Measurements from ENCODE around the gene NUDCD2.
"Not testable (repeated sequence)": the region's sequence is repeated elsewhere in the genome, so short reads cannot be mapped to it uniquely, and the experiment has no call there.

Gene NUDCD2

GRCh38 chr5:163460562-163461171 lies 765 bp upstream of the NUDCD2 start, which contains the start of gene HMMR:
Gene HMMR, plus strand, starts transcription at chr5:163460632. Its CDS starts 61 bp downstream, at chr5:163460693.
- no peaks in the 10 kb centered on the region for H3K9me3 ChIP-seq
- peak within 1 kb of the TSS; percentile 81 for H3K27ac ChIP-seq
- H3K4me1 ChIP-seq (ENCODE audit: control insufficient read depth in 1 of 2, insufficient read depth in 1 of 2, low read depth in 1 of 2, low read length in 1 of 2): peaks cover 29% of the 10 kb centered on the region in 2 experiments
- no peaks in the 10 kb centered on the region for H3K36me3 ChIP-seq
- H3K27me3 ChIP-seq: no peaks in the 10 kb centered on the region
- no peak for TF ChIP-seq CTCF (IDR thresholded peaks at IDR 0.05)
- peak within 1 kb of the TSS; percentile 85 to 91 for H3K4me3 ChIP-seq (ENCODE audit: low read depth in 1 of 2, low read length in 1 of 2)

GRCh38 chr5:163459462-163459818 lies 462 bp downstream of the NUDCD2 start:
- no peaks in the 10 kb centered on the region for H3K27me3 ChIP-seq
- no peaks in the 10 kb centered on the region for H3K9me3 ChIP-seq
- no peaks in the 10 kb centered on the region for H3K36me3 ChIP-seq
- H3K4me3 ChIP-seq (ENCODE audit: low read depth in 1 of 2, low read length in 1 of 2): peak overlapping the region; percentile 85 to 91
- H3K27ac ChIP-seq: peak overlapping the region; percentile 81
- no peak for TF ChIP-seq CTCF (IDR thresholded peaks at IDR 0.05)
- H3K4me1 ChIP-seq (ENCODE audit: control insufficient read depth in 1 of 2, insufficient read depth in 1 of 2, low read depth in 1 of 2, low read length in 1 of 2): peaks cover 29% of the 10 kb centered on the region in 2 experiments

GRCh38 chr5:163458778-163459385 lies 1.0 kb downstream of the NUDCD2 start:
- peak overlapping the region; percentile 85 to 91 for H3K4me3 ChIP-seq (ENCODE audit: low read depth in 1 of 2, low read length in 1 of 2)
- no peaks in the 10 kb centered on the region for H3K36me3 ChIP-seq
- TF ChIP-seq CTCF (IDR thresholded peaks at IDR 0.05): no peak
- peak overlapping the region; percentile 81 for H3K27ac ChIP-seq
- H3K27me3 ChIP-seq: no peaks in the 10 kb centered on the region
- H3K4me1 ChIP-seq (ENCODE audit: control insufficient read depth in 1 of 2, insufficient read depth in 1 of 2, low read depth in 1 of 2, low read length in 1 of 2): peaks cover 29% of the 10 kb centered on the region in 2 experiments
- no peaks in the 10 kb centered on the region for H3K9me3 ChIP-seq

GRCh38 chr5:163456840-163457239 lies 3.1 kb downstream of the NUDCD2 start:
- TF ChIP-seq CTCF (IDR thresholded peaks at IDR 0.05): no peak
- Histone ChIP-seq H3K4me1 (ENCODE audit: control insufficient read depth in 1 of 2, insufficient read depth in 1 of 2, low read depth in 1 of 2, low read length in 1 of 2) (peaks cover 25 to 28% of the 10 kb centered on the region in 2 experiments), H3K4me3 (ENCODE audit: low read depth in 1 of 2, low read length in 1 of 2) (no peak overlapping the region), H3K27ac (no peak overlapping the region), H3K27me3 (no peaks in the 10 kb centered on the region), H3K9me3 (no peaks in the 10 kb centered on the region), H3K36me3 (peaks cover 7% of the 10 kb centered on the region)

- Histone ChIP-seq H3K27me3 (no peaks in the 10 kb centered on the region), H3K4me1 (ENCODE audit: control insufficient read depth in 1 of 2, insufficient read depth in 1 of 2, low read depth in 1 of 2, low read length in 1 of 2) (peaks cover 18 to 21% of the 10 kb centered on the region in 2 experiments), H3K27ac (no peak overlapping the region), H3K4me3 (ENCODE audit: low read depth in 1 of 2, low read length in 1 of 2) (no peak overlapping the region), H3K36me3 (peaks cover 11% of the 10 kb centered on the region), H3K9me3 (no peaks in the 10 kb centered on the region)
- TF ChIP-seq CTCF (IDR thresholded peaks at IDR 0.05): no peak
Observed at GRCh38 chr5:163456029-163456589, 3.8 kb downstream of the NUDCD2 start.

- H3K27ac ChIP-seq; H3K27me3 ChIP-seq; H3K9me3 ChIP-seq; H3K4me3 ChIP-seq (ENCODE audit: low read depth in 1 of 2, low read length in 1 of 2): not testable (repeated sequence)
- peaks cover 15% of the 10 kb centered on the region for H3K36me3 ChIP-seq
- peaks cover 12 to 14% of the 10 kb centered on the region in 2 experiments for H3K4me1 ChIP-seq (ENCODE audit: control insufficient read depth in 1 of 2, insufficient read depth in 1 of 2, low read depth in 1 of 2, low read length in 1 of 2)
Observed at GRCh38 chr5:163455406-163455805, 4.5 kb downstream of the NUDCD2 start.

All from neutrophil (primary cell).